OCI-LY1 (cell line): ENCODE measurements around the gene KRT5.

Experiments
- CTCF ChIP-seq: fragments of 200-600 bp; sonication (generic), shearing (Covaris generic); IDR thresholded peaks from 2 replicates; pipeline ENCODE4 v1.5.1; 2017; ENCODE audit warnings: mild to moderate bottlenecking, antibody characterized with exemption, low read length, moderate library complexity, mixed read lengths
- EZH2 ChIP-seq: fragments of 200-600 bp; sonication (generic), shearing (Covaris generic); IDR thresholded peaks from 2 replicates; pipeline ENCODE4 v1.8.0; 2017; ENCODE audit warnings: borderline replicate concordance, mixed run types, mild to moderate bottlenecking, antibody characterized with exemption, low read length, moderate library complexity, mixed read lengths

GRCh38 chr12:52533686-52534470, 13.7 kb upstream of the KRT5 start:
- no peak for TF ChIP-seq CTCF
- TF ChIP-seq EZH2: no peak
